Measurements from ENCODE around the gene TNPO3. TPM values are rescaled to one million over a fixed set of nuclear protein-coding genes. Genes with fewer than 3 reads are reported as not detected.

Gene TNPO3
- polyA plus RNA-seq, 1 of the 3 experiments (the other 2 are of a cell fraction): 27.8 TPM

DNA sequence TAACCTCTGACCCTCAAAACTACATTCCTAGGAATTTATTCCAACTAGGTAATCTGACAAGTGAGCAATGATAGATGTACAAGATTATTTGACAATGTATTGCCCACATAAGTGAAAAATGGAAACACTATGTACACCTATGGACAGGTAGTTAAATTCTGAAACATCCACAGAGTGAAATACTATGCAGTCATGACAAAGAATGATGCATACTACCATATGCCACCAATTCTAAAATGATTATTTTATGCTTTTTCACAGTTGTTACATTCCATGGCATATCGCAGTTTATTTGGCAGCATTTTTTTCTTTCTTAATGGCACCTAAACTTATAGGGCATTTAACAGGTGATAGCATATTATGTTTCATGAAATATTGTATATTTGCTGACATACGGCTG, 20.1 kb upstream of the TNPO3 start:
- H3K9ac ChIP-seq: no peak overlapping the region
- DNase-seq: no peak
- no peak overlapping the region for H3K4me3 ChIP-seq (ENCODE audit: low read depth in 2 of 2, low read length in 1 of 2)
- no peaks in the 10 kb centered on the region for H3K79me2 ChIP-seq (ENCODE audit: insufficient read depth)
- H3K27me3 ChIP-seq (ENCODE audit: insufficient read depth): peaks cover 7% of the 10 kb centered on the region
- 77% methylated on average over 2 of the region's 2 CpGs for WGBS (ENCODE audit: low lambda C conversion rate)
- H2AFZ ChIP-seq (ENCODE audit: low read depth): no peak overlapping the region
- TF ChIP-seq SIN3A (IDR thresholded peaks at IDR 0.05; ENCODE audit: borderline replicate concordance, low read depth, low read length): no peak
- TF ChIP-seq FOSL2 (IDR thresholded peaks at IDR 0.05; ENCODE audit: borderline replicate concordance, low read depth): no peak
- TF ChIP-seq, protein P1, sequence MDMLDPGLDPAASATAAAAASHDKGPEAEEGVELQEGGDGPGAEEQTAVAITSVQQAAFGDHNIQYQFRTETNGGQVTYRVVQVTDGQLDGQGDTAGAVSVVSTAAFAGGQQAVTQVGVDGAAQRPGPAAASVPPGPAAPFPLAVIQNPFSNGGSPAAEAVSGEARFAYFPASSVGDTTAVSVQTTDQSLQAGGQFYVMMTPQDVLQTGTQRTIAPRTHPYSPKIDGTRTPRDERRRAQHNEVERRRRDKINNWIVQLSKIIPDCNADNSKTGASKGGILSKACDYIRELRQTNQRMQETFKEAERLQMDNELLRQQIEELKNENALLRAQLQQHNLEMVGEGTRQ (IDR thresholded peaks at IDR 0.05; ENCODE audit: borderline replicate concordance, low read depth, low read length): no peak
- TF ChIP-seq RCOR1 (IDR thresholded peaks at IDR 0.05; ENCODE audit: low read length): no peak
- no peak for TF ChIP-seq EP300 (IDR thresholded peaks at IDR 0.05; ENCODE audit: borderline replicate concordance in 1 of 2, low read depth in 1 of 2, low read length in 1 of 2)
- TF ChIP-seq CHD2 (IDR thresholded peaks at IDR 0.05; ENCODE audit: low read length, partially characterized antibody): no peak
- no peak for TF ChIP-seq MXI1 (IDR thresholded peaks at IDR 0.05; ENCODE audit: low read depth, low read length)
- TF ChIP-seq, protein P2, sequence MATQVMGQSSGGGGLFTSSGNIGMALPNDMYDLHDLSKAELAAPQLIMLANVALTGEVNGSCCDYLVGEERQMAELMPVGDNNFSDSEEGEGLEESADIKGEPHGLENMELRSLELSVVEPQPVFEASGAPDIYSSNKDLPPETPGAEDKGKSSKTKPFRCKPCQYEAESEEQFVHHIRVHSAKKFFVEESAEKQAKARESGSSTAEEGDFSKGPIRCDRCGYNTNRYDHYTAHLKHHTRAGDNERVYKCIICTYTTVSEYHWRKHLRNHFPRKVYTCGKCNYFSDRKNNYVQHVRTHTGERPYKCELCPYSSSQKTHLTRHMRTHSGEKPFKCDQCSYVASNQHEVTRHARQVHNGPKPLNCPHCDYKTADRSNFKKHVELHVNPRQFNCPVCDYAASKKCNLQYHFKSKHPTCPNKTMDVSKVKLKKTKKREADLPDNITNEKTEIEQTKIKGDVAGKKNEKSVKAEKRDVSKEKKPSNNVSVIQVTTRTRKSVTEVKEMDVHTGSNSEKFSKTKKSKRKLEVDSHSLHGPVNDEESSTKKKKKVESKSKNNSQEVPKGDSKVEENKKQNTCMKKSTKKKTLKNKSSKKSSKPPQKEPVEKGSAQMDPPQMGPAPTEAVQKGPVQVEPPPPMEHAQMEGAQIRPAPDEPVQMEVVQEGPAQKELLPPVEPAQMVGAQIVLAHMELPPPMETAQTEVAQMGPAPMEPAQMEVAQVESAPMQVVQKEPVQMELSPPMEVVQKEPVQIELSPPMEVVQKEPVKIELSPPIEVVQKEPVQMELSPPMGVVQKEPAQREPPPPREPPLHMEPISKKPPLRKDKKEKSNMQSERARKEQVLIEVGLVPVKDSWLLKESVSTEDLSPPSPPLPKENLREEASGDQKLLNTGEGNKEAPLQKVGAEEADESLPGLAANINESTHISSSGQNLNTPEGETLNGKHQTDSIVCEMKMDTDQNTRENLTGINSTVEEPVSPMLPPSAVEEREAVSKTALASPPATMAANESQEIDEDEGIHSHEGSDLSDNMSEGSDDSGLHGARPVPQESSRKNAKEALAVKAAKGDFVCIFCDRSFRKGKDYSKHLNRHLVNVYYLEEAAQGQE (IDR thresholded peaks at IDR 0.05; ENCODE audit: low read depth, low read length): no peak
- TF ChIP-seq RAD21 (IDR thresholded peaks at IDR 0.05; ENCODE audit: low read length): no peak
- TF ChIP-seq NFIC (IDR thresholded peaks at IDR 0.05; ENCODE audit: borderline replicate concordance): no peak
- TF ChIP-seq TCF12 (IDR thresholded peaks at IDR 0.05): no peak
- H3K27ac ChIP-seq (ENCODE audit: low read depth in 2 of 2, low read length in 1 of 2): no peak overlapping the region
- H3K4me1 ChIP-seq (ENCODE audit: control insufficient read depth in 1 of 2, insufficient read depth in 2 of 2, low read depth in 1 of 2, low read length in 1 of 2): no peaks in the 10 kb centered on the region
- no peak overlapping the region for H3K4me2 ChIP-seq
- POLR2A ChIA-PET: no interaction called here
- H3K9me2 ChIP-seq: no peaks in the 10 kb centered on the region
- CTCF ChIA-PET: interaction anchor here (1.4 to 2.4 kb wide), 2 partner anchors 10 to 17 kb away, joined by 3 to 13 read pairs; no protein-coding TSS in a partner anchor
- H3K36me3 ChIP-seq (replicated peaks in 1 of 2; ENCODE audit: control insufficient read depth in 1 of 2, insufficient read depth in 2 of 2, low read length in 1 of 2): no peaks in the 10 kb centered on the region
- H3K9me3 ChIP-seq: no peaks in the 10 kb centered on the region
- H4K20me1 ChIP-seq (ENCODE audit: insufficient read depth): no peaks in the 10 kb centered on the region
- H3F3A ChIP-seq (replicated peaks; ENCODE audit: insufficient read depth): no peaks in the 10 kb centered on the region

DNA sequence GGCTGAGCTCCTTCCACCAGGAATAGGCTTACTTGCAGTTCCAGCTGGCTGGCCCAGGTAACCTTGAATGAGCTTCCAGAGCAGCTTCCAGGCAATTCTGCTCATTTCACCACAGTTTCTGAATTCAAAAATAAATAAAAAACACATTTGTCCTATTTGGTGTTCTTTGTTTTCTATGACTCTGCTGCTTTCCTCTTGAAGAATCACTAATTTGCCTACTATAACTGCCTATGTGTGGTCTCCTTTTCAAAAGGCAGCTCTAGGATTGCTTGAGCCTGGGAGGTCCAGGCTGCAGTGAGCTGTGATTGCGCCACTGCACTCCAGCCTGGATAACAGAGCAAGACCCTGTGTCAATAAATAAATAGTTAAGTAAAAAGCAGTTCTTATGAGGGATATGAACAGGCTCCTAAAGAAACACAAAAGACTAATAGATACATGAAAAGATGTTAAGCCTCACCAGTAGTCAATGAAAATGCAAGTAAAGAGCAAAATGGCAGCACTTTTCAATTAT, 19.5 kb upstream of the TNPO3 start:
- no peaks in the 10 kb centered on the region for H4K20me1 ChIP-seq (ENCODE audit: insufficient read depth)
- H3K9me3 ChIP-seq: no peaks in the 10 kb centered on the region
- CTCF ChIA-PET: interaction anchor here (1.1 to 2.4 kb wide), 4 partner anchors 10 to 144 kb away, joined by 3 to 13 read pairs (median 4); no protein-coding TSS in a partner anchor
- 93% methylated on average over 1 of the region's 1 CpG for WGBS (ENCODE audit: low lambda C conversion rate)
- no peaks in the 10 kb centered on the region for H3K79me2 ChIP-seq (ENCODE audit: insufficient read depth)
- no peaks in the 10 kb centered on the region for H3K4me1 ChIP-seq (ENCODE audit: control insufficient read depth in 1 of 2, insufficient read depth in 2 of 2, low read depth in 1 of 2, low read length in 1 of 2)
- no peak overlapping the region for H2AFZ ChIP-seq (ENCODE audit: low read depth)
- H3K4me3 ChIP-seq (ENCODE audit: low read depth in 2 of 2, low read length in 1 of 2): no peak overlapping the region
- H3F3A ChIP-seq (replicated peaks; ENCODE audit: insufficient read depth): no peaks in the 10 kb centered on the region
- no peak overlapping the region for H3K4me2 ChIP-seq
- no peak for DNase-seq
- POLR2A ChIA-PET: no interaction called here
- H3K36me3 ChIP-seq (replicated peaks in 1 of 2; ENCODE audit: control insufficient read depth in 1 of 2, insufficient read depth in 2 of 2, low read length in 1 of 2): no peaks in the 10 kb centered on the region
- H3K9me2 ChIP-seq: no peaks in the 10 kb centered on the region
- TF ChIP-seq RAD21 (IDR thresholded peaks at IDR 0.05; ENCODE audit: low read length) (no peak), JUND (IDR thresholded peaks at IDR 0.05) (no peak), SMC3 (IDR thresholded peaks at IDR 0.05; ENCODE audit: low read depth, low read length) (no peak), TAF1 (IDR thresholded peaks at IDR 0.05; ENCODE audit: borderline replicate concordance, low read depth, low read length) (no peak), RXRA (IDR thresholded peaks at IDR 0.05; ENCODE audit: borderline replicate concordance, low read depth) (no peak)
- TF ChIP-seq, protein P1 (IDR thresholded peaks at IDR 0.05; ENCODE audit: borderline replicate concordance, low read depth, low read length): no peak
- TF ChIP-seq, protein P3, sequence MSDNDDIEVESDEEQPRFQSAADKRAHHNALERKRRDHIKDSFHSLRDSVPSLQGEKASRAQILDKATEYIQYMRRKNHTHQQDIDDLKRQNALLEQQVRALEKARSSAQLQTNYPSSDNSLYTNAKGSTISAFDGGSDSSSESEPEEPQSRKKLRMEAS (IDR thresholded peaks at IDR 0.05; ENCODE audit: low read depth): no peak
- H3K27ac ChIP-seq (ENCODE audit: low read depth in 2 of 2, low read length in 1 of 2): no peak overlapping the region
- H3K9ac ChIP-seq: no peak overlapping the region
- H3K27me3 ChIP-seq (ENCODE audit: insufficient read depth): peaks cover 3% of the 10 kb centered on the region; the same call in 1 of the 2 replicates

Data from SK-N-SH (cell line).